Memory B cell (primary cell): Measurements from ENCODE around the gene GYPA.
"Not testable (repeated sequence)": the region's sequence is repeated elsewhere in the genome, so short reads cannot be mapped to it uniquely, and the experiment has no call there.

Experiments
- ATAC-seq: fragments of 150-1000 bp; cut with Tn5 transposase; 2 replicates; pipeline ENCODE4 v1.10.0; 2021; ENCODE audit warnings: low read depth, mild to moderate bottlenecking, moderate library complexity
- DNase-seq, 2 donors: peaks; one replicate each; pipeline ENCODE4 v3.0.0; 2022; ENCODE audit warnings: low spot score in 2 of 2
- H3K27ac Mint-ChIP-seq: one replicate; pipeline ENCODE4 v1.8.0; 2022; ENCODE audit warnings: mild to moderate bottlenecking, moderate library complexity, mixed read lengths
- H3K27me3 Mint-ChIP-seq: one replicate; pipeline ENCODE4 v1.8.0; 2022; ENCODE audit warnings: mixed read lengths
- H3K36me3 Mint-ChIP-seq: one replicate; pipeline ENCODE4 v1.8.0; 2022; ENCODE audit warnings: mild to moderate bottlenecking, mixed read lengths
- H3K4me1 Mint-ChIP-seq: one replicate; pipeline ENCODE4 v1.8.0; 2022; ENCODE audit warnings: mixed read lengths
- H3K4me3 Mint-ChIP-seq: one replicate; pipeline ENCODE4 v1.8.0; 2022; ENCODE audit warnings: mild to moderate bottlenecking, moderate library complexity, mixed read lengths
- H3K9me3 Mint-ChIP-seq: one replicate; pipeline ENCODE4 v1.8.0; 2022; ENCODE audit warnings: mixed read lengths

Gene GYPA

DNA sequence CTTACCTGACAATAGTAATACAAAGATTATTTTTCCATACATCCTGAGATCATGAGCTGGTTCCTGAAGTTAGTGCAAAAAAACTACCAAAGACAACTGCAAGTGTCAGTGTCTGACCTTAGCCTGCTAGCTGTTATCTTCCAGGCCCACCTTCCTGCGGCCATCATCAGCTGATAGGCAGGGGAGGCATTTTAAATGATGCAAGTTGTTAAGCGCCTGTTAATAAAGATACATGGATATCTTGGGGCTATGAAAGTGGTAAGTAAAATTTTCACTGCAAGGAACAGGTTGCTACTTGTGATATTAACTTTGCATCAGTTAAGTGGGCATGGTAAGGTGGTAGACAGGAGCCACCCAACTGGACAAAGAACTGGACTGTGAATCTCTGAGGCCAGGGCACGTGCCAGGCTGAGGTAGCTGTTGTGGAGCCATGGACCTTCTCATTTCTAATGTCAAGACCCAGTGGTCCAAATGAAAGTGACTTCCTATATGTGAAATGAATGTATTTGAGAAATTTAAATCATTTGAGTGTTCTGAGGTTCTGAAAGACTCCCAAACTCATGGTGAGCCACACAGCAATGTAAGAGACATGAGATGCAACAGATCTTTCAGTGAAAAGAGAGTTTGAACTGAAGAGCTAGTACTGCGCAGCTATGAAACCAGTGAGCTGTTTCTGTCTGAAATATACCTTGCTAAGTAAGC, at the start of gene GYPA:
GYPA (minus strand) TSS at position 125 of the 702 bp plus-strand sequence; CDS start at position 42, 83 bp downstream.
- H3K27ac Mint-ChIP-seq, H3K36me3 Mint-ChIP-seq, H3K4me3 Mint-ChIP-seq, H3K27me3 Mint-ChIP-seq, H3K9me3 Mint-ChIP-seq, H3K4me1 Mint-ChIP-seq, ATAC-seq, DNase-seq: not testable (repeated sequence)

DNA sequence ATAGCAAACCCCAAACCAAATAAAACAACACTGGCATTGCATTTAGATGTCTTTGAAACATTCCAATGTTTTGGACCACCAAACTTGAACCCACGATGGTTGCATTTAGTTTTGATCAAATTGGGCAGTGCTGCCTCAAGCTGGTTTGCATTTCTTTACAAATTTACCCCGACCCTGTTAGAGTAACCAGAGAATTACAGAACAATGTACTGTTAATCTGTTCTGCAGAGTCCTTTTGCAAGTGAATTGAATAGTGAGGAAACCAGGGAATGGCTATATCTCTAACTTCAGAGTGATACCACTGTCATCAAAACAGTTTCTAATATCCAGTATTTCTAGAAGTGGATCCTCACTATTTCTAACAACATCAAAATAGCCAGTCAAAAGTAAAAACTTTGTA, 49.5 kb upstream of the GYPA start:
- H3K4me1 Mint-ChIP-seq, result no peaks in the 10 kb centered on the region
- no peaks in the 10 kb centered on the region for H3K36me3 Mint-ChIP-seq
- H3K27me3 Mint-ChIP-seq, result peaks cover 9% of the 10 kb centered on the region
- ATAC-seq (no peak), DNase-seq (no peak)
- peaks cover 3% of the 10 kb centered on the region for H3K9me3 Mint-ChIP-seq
- H3K27ac Mint-ChIP-seq, result no peak overlapping the region
- no peak overlapping the region for H3K4me3 Mint-ChIP-seq

DNA sequence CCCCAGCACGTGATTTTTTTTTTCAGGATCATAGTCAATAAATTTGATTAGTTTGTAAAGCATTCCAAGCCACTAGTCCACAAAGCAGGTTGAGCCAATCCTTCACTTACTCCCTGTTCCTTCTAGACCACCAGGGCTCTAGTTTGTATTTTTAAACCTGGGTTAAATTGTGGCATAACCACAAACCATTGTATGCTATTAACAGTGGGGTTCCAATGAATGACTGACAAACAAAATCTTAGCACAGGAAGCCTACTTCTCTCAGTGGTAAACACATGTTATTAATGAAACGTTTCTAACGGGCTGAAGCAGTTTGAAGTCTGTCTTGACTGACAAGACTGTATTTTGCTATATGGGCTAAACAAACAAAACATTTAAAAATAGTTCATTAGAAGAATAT, 48.6 kb upstream of the GYPA start:
- DNase-seq (no peak), ATAC-seq (no peak)
- H3K27me3 Mint-ChIP-seq, result peaks cover 6% of the 10 kb centered on the region
- no peaks in the 10 kb centered on the region for H3K9me3 Mint-ChIP-seq
- H3K27ac Mint-ChIP-seq, result no peak overlapping the region
- no peaks in the 10 kb centered on the region for H3K36me3 Mint-ChIP-seq
- no peaks in the 10 kb centered on the region for H3K4me1 Mint-ChIP-seq
- no peak overlapping the region for H3K4me3 Mint-ChIP-seq

DNA sequence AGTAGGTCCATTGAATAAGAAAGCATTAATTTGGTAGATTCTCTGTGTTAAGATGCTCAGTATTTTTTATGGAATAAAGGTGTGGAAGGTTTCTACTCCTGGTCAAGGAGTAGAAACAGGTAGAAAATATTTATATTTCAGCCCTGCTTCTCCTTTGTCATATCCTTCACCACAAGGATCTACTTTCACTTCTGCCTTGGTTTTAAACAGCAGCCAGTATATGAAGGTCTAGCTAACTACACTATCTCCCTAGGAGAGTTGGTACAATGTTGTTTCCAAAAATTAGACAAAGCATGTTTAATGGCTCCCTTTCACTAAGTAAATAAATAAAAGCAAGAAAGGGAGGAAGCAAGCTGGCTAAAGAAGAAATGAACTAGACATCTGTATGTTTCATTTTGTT, 44.6 kb upstream of the GYPA start:
- H3K4me1 Mint-ChIP-seq, result peaks cover 5% of the 10 kb centered on the region
- DNase-seq (no peak), ATAC-seq (no peak)
- no peak overlapping the region for H3K4me3 Mint-ChIP-seq
- H3K27ac Mint-ChIP-seq, result no peak overlapping the region
- H3K36me3 Mint-ChIP-seq, result no peaks in the 10 kb centered on the region
- peaks cover 2% of the 10 kb centered on the region for H3K27me3 Mint-ChIP-seq
- H3K9me3 Mint-ChIP-seq, result no peaks in the 10 kb centered on the region

DNA sequence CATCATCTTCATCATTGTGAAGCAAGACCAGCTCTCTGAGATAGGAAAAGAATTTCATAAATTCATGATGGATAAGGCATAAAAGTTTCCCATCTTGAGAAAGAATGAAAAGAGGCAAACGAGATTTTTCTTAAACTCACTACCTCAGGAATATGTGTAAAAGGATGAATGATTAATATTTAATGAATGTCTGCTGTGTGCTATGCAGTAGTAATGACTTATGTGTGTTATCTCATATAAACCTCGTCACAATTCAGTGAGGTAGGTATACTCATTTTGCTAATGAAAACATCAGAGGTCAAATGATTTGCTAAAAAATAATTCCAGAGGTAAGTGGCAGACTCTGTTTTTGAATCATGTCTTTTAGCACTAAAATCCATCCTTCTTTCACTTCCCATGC, 42.6 kb upstream of the GYPA start:
- H3K4me3 Mint-ChIP-seq, result no peak overlapping the region
- DNase-seq (no peak), ATAC-seq (no peak)
- H3K4me1 Mint-ChIP-seq, result peaks cover 5% of the 10 kb centered on the region
- no peaks in the 10 kb centered on the region for H3K9me3 Mint-ChIP-seq
- H3K36me3 Mint-ChIP-seq, result no peaks in the 10 kb centered on the region
- no peaks in the 10 kb centered on the region for H3K27me3 Mint-ChIP-seq
- no peak overlapping the region for H3K27ac Mint-ChIP-seq

DNA sequence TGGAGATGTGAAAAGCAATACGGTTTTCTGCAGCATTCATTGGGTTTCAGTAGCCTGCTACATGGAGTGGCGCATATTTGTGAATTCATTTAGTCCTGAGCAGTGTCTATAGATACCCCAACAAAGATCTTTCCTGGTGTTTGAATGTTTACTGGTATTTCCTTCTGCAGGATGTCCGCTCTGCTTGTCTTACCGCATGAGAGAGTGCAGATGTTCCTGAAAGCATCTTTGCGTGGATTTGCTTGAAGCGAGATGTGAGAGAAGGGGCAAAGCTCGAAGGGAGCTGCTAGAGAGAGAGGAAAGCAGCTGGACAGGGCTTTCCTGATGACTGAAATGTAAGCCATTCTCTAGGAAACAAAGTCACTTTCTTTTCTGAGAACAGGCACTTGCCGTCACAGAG, 40.9 kb upstream of the GYPA start:
- Mint-ChIP-seq H3K9me3 (no peaks in the 10 kb centered on the region), H3K36me3 (no peaks in the 10 kb centered on the region), H3K27me3 (no peaks in the 10 kb centered on the region), H3K4me3 (no peak overlapping the region), H3K4me1 (peaks cover 5% of the 10 kb centered on the region), H3K27ac (no peak overlapping the region)
- no peak for DNase-seq
- ATAC-seq, result no peak

DNA sequence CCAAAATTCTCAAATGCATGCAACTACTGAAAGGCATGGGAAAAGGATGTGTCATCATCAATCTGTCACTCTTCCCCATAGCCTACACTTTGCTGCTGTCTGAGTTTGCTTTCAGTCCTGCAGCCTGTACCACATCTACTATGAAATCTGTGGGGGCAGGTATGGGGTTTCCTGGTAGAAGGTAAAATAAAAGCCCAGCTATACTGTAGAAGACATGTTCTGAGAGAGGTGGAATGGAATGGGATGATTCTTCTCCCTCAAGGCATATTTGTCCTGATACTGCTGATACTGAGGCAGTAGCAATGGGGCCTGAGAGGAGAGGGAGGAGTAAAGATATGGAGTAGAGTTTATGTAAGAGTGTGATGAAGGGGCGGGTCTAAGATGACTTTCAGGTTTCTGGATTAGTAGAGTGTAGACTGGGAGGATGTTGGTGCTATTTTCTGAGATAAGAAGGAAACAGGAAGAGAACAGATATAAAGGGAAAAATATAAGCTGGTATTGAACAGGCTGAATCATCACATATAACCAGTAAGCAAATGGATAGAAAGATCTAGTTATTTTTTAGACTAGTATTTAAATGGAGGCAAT, 38.7 kb upstream of the GYPA start:
- ATAC-seq (no peak), DNase-seq (no peak)
- Mint-ChIP-seq H3K27ac (no peak overlapping the region), H3K4me1 (peaks cover 5% of the 10 kb centered on the region), H3K27me3 (no peaks in the 10 kb centered on the region), H3K4me3 (no peak overlapping the region), H3K9me3 (no peaks in the 10 kb centered on the region), H3K36me3 (no peaks in the 10 kb centered on the region)

DNA sequence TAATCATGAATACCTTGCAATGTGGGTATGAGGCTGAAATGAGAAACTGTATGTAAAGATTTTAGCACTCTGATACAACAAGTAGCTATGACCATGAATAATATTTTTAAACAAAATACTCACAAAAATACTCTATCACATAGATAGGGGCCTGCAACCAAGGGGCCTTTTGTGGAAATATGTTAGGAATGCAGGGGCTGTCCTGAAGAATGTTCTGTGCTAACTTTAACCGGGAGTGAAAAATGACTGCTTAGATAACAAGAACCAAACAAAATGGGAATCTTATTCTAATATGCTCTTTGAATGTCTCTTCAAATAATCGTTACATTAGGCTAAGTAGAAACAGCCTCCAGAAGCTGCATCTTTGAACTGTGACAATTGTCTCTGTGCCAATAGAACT, 37.9 kb upstream of the GYPA start:
- H3K9me3 Mint-ChIP-seq, result no peaks in the 10 kb centered on the region
- no peak for DNase-seq
- H3K36me3 Mint-ChIP-seq, result no peaks in the 10 kb centered on the region
- peaks cover 3% of the 10 kb centered on the region for H3K27me3 Mint-ChIP-seq
- no peak overlapping the region for H3K27ac Mint-ChIP-seq
- H3K4me1 Mint-ChIP-seq, result peaks cover 5% of the 10 kb centered on the region
- no peak for ATAC-seq
- no peak overlapping the region for H3K4me3 Mint-ChIP-seq

DNA sequence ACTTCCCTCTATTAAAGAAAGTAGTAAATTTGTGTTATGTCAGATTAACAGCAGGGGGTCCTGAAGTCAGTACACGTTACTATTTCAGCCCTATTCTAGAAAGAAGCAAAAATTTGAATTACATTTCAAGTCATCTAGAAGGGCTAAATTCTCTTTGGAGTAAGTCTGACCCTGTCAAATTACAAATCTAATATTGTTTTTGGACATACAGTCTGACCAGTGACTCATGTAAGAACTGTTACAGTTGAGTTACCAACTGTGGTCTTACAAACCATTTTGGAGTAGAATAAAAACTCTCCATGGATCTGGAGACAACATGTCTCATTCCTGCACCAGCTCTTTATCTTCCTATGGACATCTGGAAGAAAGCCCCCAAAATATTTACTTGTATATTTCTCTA, 36.0 kb upstream of the GYPA start:
- Mint-ChIP-seq H3K4me1 (peaks cover 4% of the 10 kb centered on the region), H3K27ac (no peak overlapping the region), H3K27me3 (peaks cover 3% of the 10 kb centered on the region), H3K9me3 (no peaks in the 10 kb centered on the region), H3K4me3 (no peak overlapping the region), H3K36me3 (no peaks in the 10 kb centered on the region)
- ATAC-seq (no peak), DNase-seq (no peak)

DNA sequence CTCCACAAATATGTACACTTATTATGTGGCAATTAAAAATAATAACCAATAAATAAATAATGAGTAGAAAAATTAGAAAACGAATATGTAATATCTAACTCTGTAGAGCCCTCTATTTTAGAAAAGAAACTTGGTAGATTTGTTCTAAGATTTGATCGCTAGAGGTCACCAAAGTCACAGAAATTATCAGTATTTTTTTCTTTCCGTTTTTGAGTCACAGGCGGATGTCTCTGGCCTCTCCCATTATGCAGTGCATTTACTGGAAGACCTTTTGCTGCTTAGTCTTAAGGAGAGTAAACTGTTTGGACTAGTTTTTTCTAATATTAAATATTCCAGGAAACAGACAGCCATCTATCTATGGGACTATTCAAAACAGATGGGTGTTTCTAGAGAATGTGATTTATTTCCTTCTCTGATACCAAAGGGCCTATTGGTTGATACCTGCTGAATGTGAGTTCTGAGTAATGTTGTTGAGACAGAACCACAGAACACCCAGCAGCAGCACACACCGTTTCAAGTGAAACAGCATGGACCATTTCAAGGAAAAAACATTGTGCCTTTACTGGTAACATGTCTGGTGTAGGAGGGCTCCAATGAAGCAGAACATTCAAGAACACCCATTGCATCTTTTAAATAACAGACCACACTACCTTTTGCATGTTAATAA, 34.0 kb upstream of the GYPA start:
- Mint-ChIP-seq H3K4me3 (no peak overlapping the region), H3K9me3 (no peaks in the 10 kb centered on the region), H3K36me3 (no peaks in the 10 kb centered on the region), H3K27me3 (peaks cover 3% of the 10 kb centered on the region), H3K27ac (no peak overlapping the region), H3K4me1 (no peaks in the 10 kb centered on the region)
- peak in 1 of 2 donors; percentile 25 for DNase-seq
- peak; percentile 24 for ATAC-seq

DNA sequence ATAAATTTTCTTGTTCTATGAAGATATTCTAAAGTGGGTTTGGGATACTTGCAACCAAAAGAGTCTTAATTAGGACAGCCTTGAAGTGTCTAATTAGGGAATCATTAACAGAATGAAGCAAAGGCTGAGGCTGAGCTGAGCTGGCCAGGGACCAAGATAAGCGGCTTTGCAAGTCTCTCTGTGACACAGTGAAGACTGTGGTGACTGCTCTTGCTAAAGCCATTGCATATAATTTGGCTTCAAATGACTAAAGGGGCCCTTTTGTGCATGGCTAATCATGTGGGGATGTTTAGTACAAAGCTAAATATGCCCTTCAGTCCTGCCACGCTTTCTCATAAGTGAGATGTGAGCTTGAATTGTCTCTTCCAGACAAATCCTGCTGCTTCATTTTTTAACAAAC, 31.2 kb upstream of the GYPA start:
- peaks cover 5% of the 10 kb centered on the region for H3K27me3 Mint-ChIP-seq
- H3K9me3 Mint-ChIP-seq, result no peaks in the 10 kb centered on the region
- no peak overlapping the region for H3K27ac Mint-ChIP-seq
- no peaks in the 10 kb centered on the region for H3K36me3 Mint-ChIP-seq
- no peak overlapping the region for H3K4me3 Mint-ChIP-seq
- DNase-seq, result no peak
- ATAC-seq, result no peak
- no peaks in the 10 kb centered on the region for H3K4me1 Mint-ChIP-seq

DNA sequence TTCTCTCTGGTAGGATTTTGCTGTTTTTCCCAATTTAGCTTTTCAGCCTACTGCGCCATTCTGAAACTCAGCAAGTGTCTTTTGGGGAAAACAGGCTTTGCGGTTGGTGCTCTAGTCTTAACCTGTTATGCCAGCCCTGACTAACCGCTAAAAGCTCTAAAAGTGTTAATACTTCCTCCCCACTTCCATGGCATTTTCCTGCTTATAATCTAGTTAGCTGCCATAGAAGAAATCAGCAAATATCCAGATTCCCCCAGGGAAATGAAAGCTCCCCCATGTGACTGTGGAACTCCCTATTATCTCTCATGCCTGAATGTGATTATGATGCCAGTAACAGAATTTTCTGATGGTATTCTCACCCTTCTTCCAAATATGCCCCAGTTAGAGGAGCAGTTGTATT, 28.7 kb upstream of the GYPA start:
- H3K4me3 Mint-ChIP-seq, result no peak overlapping the region
- no peaks in the 10 kb centered on the region for H3K36me3 Mint-ChIP-seq
- no peaks in the 10 kb centered on the region for H3K9me3 Mint-ChIP-seq
- H3K27me3 Mint-ChIP-seq, result peaks cover 5% of the 10 kb centered on the region
- H3K4me1 Mint-ChIP-seq, result no peaks in the 10 kb centered on the region
- no peak overlapping the region for H3K27ac Mint-ChIP-seq
- no peak for DNase-seq
- no peak for ATAC-seq

DNA sequence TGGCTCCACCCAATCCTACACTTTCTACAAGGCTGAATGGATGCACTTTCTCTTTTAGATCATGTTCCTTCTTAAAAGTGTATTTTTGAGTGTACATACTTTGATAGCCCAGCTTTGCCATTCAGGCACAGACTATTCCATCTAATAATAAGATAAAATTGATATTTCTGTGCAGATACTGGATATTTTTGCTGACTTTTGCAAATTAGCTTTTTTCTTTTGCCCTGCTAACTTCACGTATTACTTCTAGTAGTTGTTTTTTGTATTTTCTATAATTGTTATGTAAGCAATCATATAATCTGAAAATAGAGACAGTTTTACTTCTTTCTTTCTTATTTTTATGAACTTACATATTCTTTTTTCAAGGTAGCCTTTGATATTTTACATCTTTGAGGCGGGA, 13.5 kb upstream of the GYPA start:
- no peaks in the 10 kb centered on the region for H3K4me1 Mint-ChIP-seq
- H3K9me3 Mint-ChIP-seq, result peaks cover 9% of the 10 kb centered on the region
- H3K4me3 Mint-ChIP-seq, result no peak overlapping the region
- DNase-seq (no peak), ATAC-seq (no peak)
- peaks cover 4% of the 10 kb centered on the region for H3K27me3 Mint-ChIP-seq
- no peaks in the 10 kb centered on the region for H3K36me3 Mint-ChIP-seq
- no peak overlapping the region for H3K27ac Mint-ChIP-seq

DNA sequence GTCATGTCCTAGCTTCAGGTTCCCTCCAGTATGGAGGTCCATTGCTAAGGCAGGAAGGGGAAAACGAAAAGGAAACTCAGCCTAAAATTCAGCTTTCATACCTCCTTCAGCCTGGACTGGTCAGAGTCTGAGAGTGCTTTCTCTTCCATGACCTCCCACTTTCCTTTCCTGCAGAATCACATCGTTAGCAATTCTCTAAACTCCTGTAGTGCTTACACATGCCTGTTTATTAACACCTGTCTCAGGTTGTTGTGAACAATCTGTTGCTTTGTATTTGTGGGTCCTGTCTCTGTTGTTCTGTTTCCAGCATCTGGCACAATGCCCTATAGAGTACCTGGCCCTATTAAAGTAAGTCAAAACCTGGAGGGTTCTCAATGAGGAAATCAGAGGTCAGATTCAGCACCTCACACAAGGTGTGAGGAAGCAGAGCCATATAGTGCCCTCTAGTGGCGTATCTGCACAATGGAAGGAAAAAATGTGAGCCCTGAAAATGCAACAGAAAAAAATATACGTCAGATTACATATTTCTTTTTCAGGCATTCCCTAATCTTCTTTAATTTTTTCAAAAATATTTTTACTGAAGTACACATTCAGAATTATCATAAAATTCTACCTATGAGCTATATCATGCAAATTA, 2.3 kb upstream of the GYPA start:
- H3K4me1 Mint-ChIP-seq, H3K27me3 Mint-ChIP-seq, H3K4me3 Mint-ChIP-seq, H3K9me3 Mint-ChIP-seq, H3K36me3 Mint-ChIP-seq, H3K27ac Mint-ChIP-seq: not testable (repeated sequence)
- peak; percentile 52 for ATAC-seq
- DNase-seq, result peak; percentile 10 to 15
